ENCODE results near the gene NME3. TPM values are rescaled to one million over a fixed set of nuclear protein-coding genes. Genes with fewer than 3 reads are reported as not detected.

Gene NME3
- polyA plus RNA-seq, 3 donors, result 57.7 to 80.2 (median 74.7) TPM

DNA sequence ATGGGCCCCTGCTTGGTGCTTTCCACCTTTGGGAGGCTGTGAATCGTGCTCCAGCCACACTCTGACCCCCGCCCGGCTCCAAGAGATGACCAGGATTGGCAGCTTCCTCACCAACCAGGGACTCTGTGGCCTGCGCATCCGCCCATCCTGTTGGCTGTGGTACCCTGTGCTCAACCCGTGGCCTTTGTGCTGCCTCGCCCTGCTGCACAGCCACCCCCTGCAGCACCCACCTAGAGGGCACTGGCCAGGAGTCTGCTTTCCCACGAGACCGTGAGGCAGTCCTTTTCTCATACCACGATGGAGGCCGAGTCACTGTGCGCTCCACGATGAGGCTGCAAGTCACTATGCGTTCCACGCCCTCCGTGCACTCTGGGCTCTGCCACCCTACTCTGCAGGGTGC lies 19.4 kb downstream of the NME3 start:
- 98% methylated on average over 16 of the region's 16 CpGs for WGBS (ENCODE audit: insufficient coverage)
- no peak overlapping the region for H3K4me3 Mint-ChIP-seq
- TF ChIP-seq, protein P1, sequence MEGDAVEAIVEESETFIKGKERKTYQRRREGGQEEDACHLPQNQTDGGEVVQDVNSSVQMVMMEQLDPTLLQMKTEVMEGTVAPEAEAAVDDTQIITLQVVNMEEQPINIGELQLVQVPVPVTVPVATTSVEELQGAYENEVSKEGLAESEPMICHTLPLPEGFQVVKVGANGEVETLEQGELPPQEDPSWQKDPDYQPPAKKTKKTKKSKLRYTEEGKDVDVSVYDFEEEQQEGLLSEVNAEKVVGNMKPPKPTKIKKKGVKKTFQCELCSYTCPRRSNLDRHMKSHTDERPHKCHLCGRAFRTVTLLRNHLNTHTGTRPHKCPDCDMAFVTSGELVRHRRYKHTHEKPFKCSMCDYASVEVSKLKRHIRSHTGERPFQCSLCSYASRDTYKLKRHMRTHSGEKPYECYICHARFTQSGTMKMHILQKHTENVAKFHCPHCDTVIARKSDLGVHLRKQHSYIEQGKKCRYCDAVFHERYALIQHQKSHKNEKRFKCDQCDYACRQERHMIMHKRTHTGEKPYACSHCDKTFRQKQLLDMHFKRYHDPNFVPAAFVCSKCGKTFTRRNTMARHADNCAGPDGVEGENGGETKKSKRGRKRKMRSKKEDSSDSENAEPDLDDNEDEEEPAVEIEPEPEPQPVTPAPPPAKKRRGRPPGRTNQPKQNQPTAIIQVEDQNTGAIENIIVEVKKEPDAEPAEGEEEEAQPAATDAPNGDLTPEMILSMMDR (IDR thresholded peaks at IDR 0.05), result no peak
- H3K36me3 ChIP-seq (replicated peaks in 1 of 2; ENCODE audit: control insufficient read depth in 1 of 2, insufficient read depth in 2 of 2, low read length in 2 of 2), result peaks cover 59 to 81% of the 10 kb centered on the region in 2 donors
- H3K36me3 Mint-ChIP-seq, result peaks cover 68 to 93% of the 10 kb centered on the region in 2 donors
- H3K4me3 ChIP-seq (replicated peaks in 1 of 3; ENCODE audit: low read depth in 2 of 3, low read length in 3 of 3), result no peak overlapping the region
- no peaks in the 10 kb centered on the region for H3K4me1 ChIP-seq (ENCODE audit: control insufficient read depth in 1 of 2, insufficient read depth in 2 of 2, low read length in 2 of 2)
- H4K20me1 ChIP-seq (ENCODE audit: insufficient read depth, low read length), result peaks cover 21% of the 10 kb centered on the region
- H3K27ac ChIP-seq (ENCODE audit: low read depth in 1 of 2, low read length in 2 of 2), result no peak overlapping the region
- no peak overlapping the region for H2AFZ ChIP-seq (ENCODE audit: insufficient read depth, low read depth, low read length, poor library complexity, severe bottlenecking)
- H3K27me3 ChIP-seq (ENCODE audit: control insufficient read depth in 2 of 2, insufficient read depth in 2 of 2, low read length in 2 of 2), result no peaks in the 10 kb centered on the region
- H3K4me2 ChIP-seq (replicated peaks; ENCODE audit: extremely low read depth, low read length, poor library complexity, severe bottlenecking), result no peak overlapping the region
- H3K27ac Mint-ChIP-seq, result no peak overlapping the region
- no peaks in the 10 kb centered on the region for H3K9me3 ChIP-seq (replicated peaks in 1 of 2; ENCODE audit: control insufficient read depth in 1 of 2, insufficient read depth in 1 of 2, low read length in 2 of 2)
- H3K79me2 ChIP-seq (ENCODE audit: insufficient read depth, low read length), result no peaks in the 10 kb centered on the region
- H3K27me3 Mint-ChIP-seq (ENCODE audit: low read depth in 3 of 3), result peaks cover 0 to 1% (median 0%) of the 10 kb centered on the region in 3 donors
- H3K9me3 Mint-ChIP-seq, result no peaks in the 10 kb centered on the region
- intact Hi-C loops (cut with micrococcal nuclease), result no loop called here
- H3K9ac ChIP-seq (ENCODE audit: insufficient read depth, low read length, poor library complexity, severe bottlenecking), result no peak overlapping the region
- no peaks in the 10 kb centered on the region for H3K4me1 Mint-ChIP-seq
- no peak for DNase-seq

DNA sequence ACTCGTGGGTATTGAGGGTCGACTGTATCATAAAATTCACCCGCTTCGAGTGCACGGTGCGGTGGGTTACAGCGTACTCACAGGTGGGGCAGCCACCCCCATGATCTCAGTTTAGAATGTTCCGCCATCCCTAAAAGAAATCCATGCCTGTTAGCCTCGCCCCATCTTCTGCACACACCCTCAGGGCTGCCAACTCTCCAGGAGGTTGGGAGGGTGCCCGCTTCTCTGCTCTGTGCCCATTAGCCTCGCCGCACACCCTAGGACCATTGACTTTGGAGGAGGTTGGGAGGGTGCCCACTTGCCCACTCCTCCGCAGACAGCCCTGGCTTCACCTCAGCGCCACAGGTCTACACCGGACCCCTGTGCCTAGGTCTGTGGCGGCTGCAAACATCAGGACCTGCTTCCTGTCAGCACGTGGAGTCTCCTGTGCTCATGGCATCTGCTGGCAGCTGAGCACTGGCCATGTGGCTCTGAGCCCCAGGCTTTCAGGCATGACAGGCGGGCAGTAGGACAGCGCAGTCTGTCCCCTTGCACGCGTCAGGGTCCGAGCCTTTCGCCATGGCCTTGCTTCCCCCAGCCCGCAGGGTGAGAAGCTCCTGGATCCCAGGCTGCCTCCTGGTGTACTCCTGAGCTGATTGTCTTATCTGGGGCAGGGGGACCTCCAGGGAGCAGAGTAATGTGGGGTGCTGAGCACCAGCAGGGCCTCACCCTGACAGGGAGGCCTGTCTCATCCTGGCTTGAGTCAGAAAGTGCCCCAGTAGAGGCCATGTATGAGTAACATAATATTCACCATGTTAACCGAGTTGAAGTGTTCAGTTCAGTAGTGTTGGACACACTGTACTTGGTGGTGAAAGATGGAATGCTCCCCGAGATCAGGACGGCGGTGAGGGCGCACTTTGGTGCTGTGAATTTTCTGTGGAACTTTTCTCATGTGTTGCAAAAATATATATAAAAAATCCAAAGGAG lies 21.9 kb downstream of the NME3 start:
- H4K20me1 ChIP-seq (ENCODE audit: insufficient read depth, low read length), result peaks cover 22% of the 10 kb centered on the region
- H3K36me3 ChIP-seq (replicated peaks in 1 of 2; ENCODE audit: control insufficient read depth in 1 of 2, insufficient read depth in 2 of 2, low read length in 2 of 2), result peaks cover 77 to 89% of the 10 kb centered on the region in 2 donors
- no peak overlapping the region for H3K27ac ChIP-seq (ENCODE audit: low read depth in 1 of 2, low read length in 2 of 2)

More for the DNA sequence above, 21.9 kb downstream of the NME3 start:
- Mint-ChIP-seq H3K9me3 (peaks cover 0 to 2% (median 0%) of the 10 kb centered on the region in 7 donors), H3K36me3 (peaks cover 69 to 95% of the 10 kb centered on the region in 2 donors), H3K27me3 (ENCODE audit: low read depth in 3 of 3) (peaks cover 0 to 1% (median 0%) of the 10 kb centered on the region in 3 donors), H3K27ac (no peak overlapping the region), H3K4me1 (no peaks in the 10 kb centered on the region), H3K4me3 (no peak overlapping the region)
- H3K79me2 ChIP-seq (ENCODE audit: insufficient read depth, low read length), result no peaks in the 10 kb centered on the region
- H3K4me2 ChIP-seq (replicated peaks; ENCODE audit: extremely low read depth, low read length, poor library complexity, severe bottlenecking), result no peak overlapping the region
- H3K4me1 ChIP-seq (ENCODE audit: control insufficient read depth in 1 of 2, insufficient read depth in 2 of 2, low read length in 2 of 2), result no peaks in the 10 kb centered on the region
- no peak for DNase-seq
- TF ChIP-seq, protein P1 (IDR thresholded peaks at IDR 0.05), result no peak
- 98% methylated on average over 20 of the region's 29 CpGs for WGBS (ENCODE audit: insufficient coverage)
- H3K27me3 ChIP-seq (ENCODE audit: control insufficient read depth in 2 of 2, insufficient read depth in 2 of 2, low read length in 2 of 2), result no peaks in the 10 kb centered on the region
- no peaks in the 10 kb centered on the region for H3K9me3 ChIP-seq (replicated peaks in 1 of 2; ENCODE audit: control insufficient read depth in 1 of 2, insufficient read depth in 1 of 2, low read length in 2 of 2)
- no peak overlapping the region for H3K9ac ChIP-seq (ENCODE audit: insufficient read depth, low read length, poor library complexity, severe bottlenecking)
- intact Hi-C loops (cut with micrococcal nuclease), result no loop called here
- H2AFZ ChIP-seq (ENCODE audit: insufficient read depth, low read depth, low read length, poor library complexity, severe bottlenecking), result no peak overlapping the region
- H3K4me3 ChIP-seq (replicated peaks in 1 of 3; ENCODE audit: low read depth in 2 of 3, low read length in 3 of 3), result no peak overlapping the region

All from CD14-positive monocyte (primary cell).